H1 (cell line): ENCODE data around the gene RSF1. TPM values are rescaled to one million over a fixed set of nuclear protein-coding genes. Genes with fewer than 3 reads are reported as not detected.

ENCODE experiments used
- CTCF ChIA-PET: fragments of 300-600 bp; sonication (Branson Sonifier 250); formaldehyde crosslinking; loops from one replicate; lab custom pipeline; 2021; ENCODE audit not compliant: partially characterized antibody; lab: Charles Lee
- POLR2A ChIA-PET: fragments of 300-600 bp; sonication (Branson Sonifier 250); formaldehyde crosslinking; loops from one replicate; lab custom pipeline; 2021; ENCODE audit warnings: inconsistent platforms; ENCODE audit not compliant: partially characterized antibody; lab: Charles Lee
- DNase-seq, 2 experiments: peaks; one replicate each; pipeline versions ENCODE4 v3.0.0 to v3.0.0-alpha.2; 2010 to 2022; ENCODE audit warnings: low spot score in 2 of 2, low read depth in 1 of 2, mixed read lengths in 1 of 2
- FAIRE-seq: peaks from 2 replicates; lab custom pipeline; 2011; peaks lifted over from hg19 to GRCh38; lab: Jason Lieb, UNC
- H2AFZ ChIP-seq: 2 replicates; pipeline ENCODE4 v1.8.1; 2012; ENCODE audit warnings: low read length, inconsistent platforms
- H2AK5ac ChIP-seq: 2 replicates; pipeline ENCODE4 v1.6.1; 2013; ENCODE audit warnings: low read depth, low read length
- H2BK120ac ChIP-seq: replicated peaks from 2 replicates; pipeline ENCODE3; 2013; ENCODE audit warnings: low read depth, low read length, inconsistent platforms
- H2BK12ac ChIP-seq: 2 replicates; pipeline ENCODE4 v1.6.1; 2013; ENCODE audit warnings: low read depth, low read length
- H2BK15ac ChIP-seq: 2 replicates; pipeline ENCODE4 v1.6.1; 2013; ENCODE audit warnings: low read length
- H2BK20ac ChIP-seq: 2 replicates; pipeline ENCODE4 v1.6.1; 2013; ENCODE audit warnings: low read length
- H2BK5ac ChIP-seq: 2 replicates; pipeline ENCODE4 v1.6.1; 2013; ENCODE audit warnings: low read depth, low read length
- H3K14ac ChIP-seq: 2 replicates; pipeline ENCODE4 v1.6.1; 2013; ENCODE audit warnings: inconsistent platforms; ENCODE audit not compliant: insufficient read length
- H3K18ac ChIP-seq: 2 replicates; pipeline ENCODE4 v1.6.1; 2013; ENCODE audit warnings: low read length; ENCODE audit errors: extremely low read depth
- H3K23ac ChIP-seq: 2 replicates; pipeline ENCODE4 v1.6.1; 2013; ENCODE audit warnings: inconsistent platforms; ENCODE audit not compliant: insufficient read length
- H3K23me2 ChIP-seq: 2 replicates; pipeline ENCODE4 v1.6.1; 2013; ENCODE audit warnings: low read depth, low read length
- H3K27ac ChIP-seq: 2 replicates; pipeline ENCODE4 v1.6.1; 2011; ENCODE audit warnings: low read depth, low read length, inconsistent platforms
- H3K27me3 ChIP-seq, 4 experiments: replicated peaks in 1 of 4; 1 replicate in 1 of 4; 2 replicates in 3 of 4; pipeline versions ENCODE4 v1.6.1 to v1.8.1; 2011 to 2013; ENCODE audit warnings: low read length in 3 of 4, mild to moderate bottlenecking in 3 of 4, inconsistent platforms in 2 of 4, mixed read lengths in 2 of 4, moderate library complexity in 1 of 4; ENCODE audit not compliant: control insufficient read depth in 3 of 4, insufficient read depth in 3 of 4; ENCODE audit errors: extremely low read depth in 1 of 4
- H3K36me3 ChIP-seq, 4 experiments: 2 replicates each; pipeline versions ENCODE4 v1.6.1 to v1.8.1; 2011 to 2013; ENCODE audit warnings: mild to moderate bottlenecking in 4 of 4, low read length in 3 of 4, moderate library complexity in 2 of 4, control low read depth in 1 of 4, inconsistent platforms in 1 of 4; ENCODE audit not compliant: insufficient read depth in 4 of 4, control insufficient read depth in 2 of 4
- H3K4ac ChIP-seq: replicated peaks from 2 replicates; pipeline ENCODE3; 2013; ENCODE audit warnings: low read length, low read depth, mixed read lengths, inconsistent platforms; ENCODE audit not compliant: insufficient read length
- H3K4me1 ChIP-seq, 4 experiments: replicated peaks in 1 of 4; 1 replicate in 1 of 4; 2 replicates in 3 of 4; pipeline versions ENCODE4 v1.6.1 to v1.8.1; 2011 to 2013; ENCODE audit warnings: low read length in 3 of 4, inconsistent platforms in 2 of 4, mixed read lengths in 1 of 4; ENCODE audit not compliant: insufficient read depth in 4 of 4, control insufficient read depth in 3 of 4
- H3K4me2 ChIP-seq, 2 experiments: 2 replicates each; pipeline versions ENCODE4 v1.6.1 to v1.8.1; 2011 to 2013; ENCODE audit warnings: low read depth in 2 of 2, low read length in 2 of 2, control low read depth in 1 of 2, inconsistent platforms in 1 of 2, mild to moderate bottlenecking in 1 of 2; ENCODE audit not compliant: insufficient read depth in 1 of 2
- H3K4me3 ChIP-seq, 4 experiments: fragments of 200-600, 300-600 bp in 1 of 4; sonication (generic), shearing (Covaris generic), sonication (Bioruptor Twin) in 1 of 4; 2 replicates each; pipeline versions ENCODE4 v1.5.1 to v1.8.1; 2011 to 2016; ENCODE audit warnings: low read length in 4 of 4, low read depth in 3 of 4, control low read depth in 2 of 4, inconsistent platforms in 2 of 4, mild to moderate bottlenecking in 2 of 4, mixed read lengths in 1 of 4, moderate library complexity in 1 of 4; ENCODE audit not compliant: insufficient read depth in 2 of 4; ENCODE audit errors: extremely low read depth in 1 of 4
- H3K56ac ChIP-seq: replicated peaks from 2 replicates; pipeline ENCODE3; 2013; ENCODE audit warnings: low read depth, mild to moderate bottlenecking, mixed read lengths, low read length, inconsistent platforms; ENCODE audit not compliant: insufficient read length
- H3K79me1 ChIP-seq: 2 replicates; pipeline ENCODE4 v1.6.1; 2013; ENCODE audit warnings: low read depth, low read length, control low read depth
- H3K79me2 ChIP-seq, 2 experiments: 2 replicates each; pipeline versions ENCODE4 v1.6.1 to v1.8.1; 2012 to 2013; ENCODE audit warnings: low read length in 2 of 2, mild to moderate bottlenecking in 2 of 2, inconsistent platforms in 1 of 2; ENCODE audit not compliant: insufficient read depth in 2 of 2, control insufficient read depth in 1 of 2
- H3K9ac ChIP-seq, 4 experiments: replicated peaks in 1 of 4; 1 replicate in 1 of 4; 2 replicates in 3 of 4; pipeline versions ENCODE4 v1.6.1 to v1.8.1; 2011 to 2013; ENCODE audit warnings: low read depth in 3 of 4, low read length in 3 of 4, control low read depth in 2 of 4, mild to moderate bottlenecking in 2 of 4, moderate library complexity in 2 of 4, inconsistent platforms in 1 of 4; ENCODE audit errors: extremely low read depth in 1 of 4
- H3K9me3 ChIP-seq, 2 experiments: 2 replicates each; pipeline versions ENCODE4 v1.6.1 to v1.8.1; 2012 to 2013; ENCODE audit warnings: mild to moderate bottlenecking in 2 of 2, moderate library complexity in 2 of 2, control low read depth in 1 of 2, inconsistent platforms in 1 of 2, low read depth in 1 of 2, low read length in 1 of 2, mixed read lengths in 1 of 2; ENCODE audit not compliant: insufficient read depth in 2 of 2
- H4K20me1 ChIP-seq, 2 experiments: replicated peaks in 1 of 2; 2 replicates each; pipeline versions ENCODE3 to v1.8.1; 2011 to 2013; ENCODE audit warnings: inconsistent platforms in 2 of 2, low read length in 2 of 2, mild to moderate bottlenecking in 1 of 2; ENCODE audit not compliant: insufficient read depth in 2 of 2, control insufficient read depth in 1 of 2
- H4K5ac ChIP-seq: 2 replicates; pipeline ENCODE4 v1.6.1; 2013; ENCODE audit warnings: low read length, low read depth, mixed read lengths, inconsistent platforms; ENCODE audit not compliant: insufficient read length
- H4K8ac ChIP-seq: 2 replicates; pipeline ENCODE4 v1.8.0; 2013; ENCODE audit warnings: mild to moderate bottlenecking, moderate library complexity, low read length, inconsistent platforms; ENCODE audit not compliant: insufficient read depth; ENCODE audit errors: extremely low read depth
- H4K91ac ChIP-seq: replicated peaks from 2 replicates; pipeline ENCODE3; 2013; ENCODE audit warnings: low read length, mixed read lengths, inconsistent platforms; ENCODE audit not compliant: insufficient read length
- CBX8 ChIP-seq: fragments of 300-800, 300-1000 bp; sonication (generic); IDR thresholded peaks from 2 replicates; pipeline ENCODE4 v1.7.1; 2016; ENCODE audit warnings: low read depth, low read length, borderline replicate concordance
- CREB1 ChIP-seq: IDR thresholded peaks from 2 replicates; pipeline ENCODE4 v1.6.1; 2012; ENCODE audit warnings: inconsistent platforms
- EZH2 ChIP-seq: fragments of 200-600 bp; sonication (generic); IDR thresholded peaks from 2 replicates; pipeline ENCODE4 v1.7.1; 2012; ENCODE audit warnings: low read depth, mild to moderate bottlenecking, moderate library complexity, low read length, inconsistent platforms; ENCODE audit not compliant: severe bottlenecking
- FOSL1 ChIP-seq: IDR thresholded peaks from 2 replicates; pipeline ENCODE4 v1.6.1; 2011; ENCODE audit warnings: mild to moderate bottlenecking, low read depth, low read length, moderate library complexity; ENCODE audit not compliant: insufficient read depth
- HDAC2 ChIP-seq, 2 experiments: fragments of 300-600 bp in 1 of 2; sonication (generic) in 1 of 2; IDR thresholded peaks; 2 replicates each; pipeline ENCODE4 v1.6.1; 2011 to 2012; ENCODE audit warnings: low read depth in 2 of 2, low read length in 2 of 2, mild to moderate bottlenecking in 2 of 2, moderate library complexity in 2 of 2, borderline replicate concordance in 1 of 2, inconsistent platforms in 1 of 2
- MAFK ChIP-seq: IDR thresholded peaks from 2 replicates; pipeline ENCODE4 v1.6.1; 2012; ENCODE audit warnings: low read depth, mild to moderate bottlenecking, improper control_type of control experiment, low read length
- RXRA ChIP-seq: IDR thresholded peaks from 2 replicates; pipeline ENCODE4 v1.6.1; 2011; ENCODE audit warnings: low read depth, mild to moderate bottlenecking, low read length, moderate library complexity; ENCODE audit not compliant: insufficient read depth
- SIRT6 ChIP-seq: IDR thresholded peaks from one replicate; pipeline ENCODE4 v1.7.1; 2012; ENCODE audit warnings: low read length, inconsistent platforms
- SP1 ChIP-seq: IDR thresholded peaks from 2 replicates; pipeline ENCODE4 v1.6.1; 2011; ENCODE audit warnings: low read depth, low read length
- SUZ12 ChIP-seq: fragments of 200-600 bp; sonication (generic); IDR thresholded peaks from 2 replicates; pipeline ENCODE4 v1.6.1; 2012; ENCODE audit warnings: mild to moderate bottlenecking, inconsistent platforms, low read length, moderate library complexity, mixed read lengths
- WGBS, 2 experiments: shearing (Covaris generic) in 1 of 2; methylation state at CpG; one replicate each; pipeline versions ENCODE4 v1.1.6 to v1.1.7; 2013 to 2015; ENCODE audit warnings: low lambda C conversion rate in 2 of 2, mixed read lengths in 2 of 2, inconsistent platforms in 1 of 2, low coverage in 1 of 2, missing lambda C conversion rate in 1 of 2; ENCODE audit not compliant: insufficient replicate concordance in 2 of 2, insufficient coverage in 1 of 2, insufficient read length in 1 of 2; ENCODE audit errors: extremely low coverage in 1 of 2, missing lambda C conversion rate in 1 of 2; 5-methylcytosine and 5-hydroxymethylcytosine counted together
- polyA plus RNA-seq, 7 experiments: library from polyadenylated mRNA; depleted of rRNA in 3 of 7; stranded (reverse) in 5 of 7; unstranded in 2 of 7; fragments of >200 nt in 5 of 7; fragments of 200-250 nt in 2 of 7; gene quantifications; 1 replicate in 5 of 7; 2 replicates in 1 of 7; 4 replicates in 1 of 7; pipeline versions ENCODE4 v1.2.1 to v1.2.3, GENCODE V29; 2011 to 2013; ENCODE audit warnings: missing spikeins in 2 of 7, mixed read lengths in 2 of 7
- total RNA-seq: library from RNA; stranded (reverse); fragmentation: NEBNext Ultra II Directional; extraction: Animal tissue kit (Norgen Biotek cat#: 25700); gene quantifications from 2 replicates; pipeline ENCODE4 v1.2.1, GENCODE V29; 2021
- TF ChIP-seq, protein P1 (sequence below): IDR thresholded peaks from 2 replicates; pipeline ENCODE4 v1.6.1; 2012; ENCODE audit warnings: inconsistent platforms

Gene RSF1
- total and polyA plus RNA-seq, 2 of the 8 experiments (the other 6 are each of a cell fraction or from before 2014, with no cell fraction given) = 17.8 to 87.9 TPM

DNA sequence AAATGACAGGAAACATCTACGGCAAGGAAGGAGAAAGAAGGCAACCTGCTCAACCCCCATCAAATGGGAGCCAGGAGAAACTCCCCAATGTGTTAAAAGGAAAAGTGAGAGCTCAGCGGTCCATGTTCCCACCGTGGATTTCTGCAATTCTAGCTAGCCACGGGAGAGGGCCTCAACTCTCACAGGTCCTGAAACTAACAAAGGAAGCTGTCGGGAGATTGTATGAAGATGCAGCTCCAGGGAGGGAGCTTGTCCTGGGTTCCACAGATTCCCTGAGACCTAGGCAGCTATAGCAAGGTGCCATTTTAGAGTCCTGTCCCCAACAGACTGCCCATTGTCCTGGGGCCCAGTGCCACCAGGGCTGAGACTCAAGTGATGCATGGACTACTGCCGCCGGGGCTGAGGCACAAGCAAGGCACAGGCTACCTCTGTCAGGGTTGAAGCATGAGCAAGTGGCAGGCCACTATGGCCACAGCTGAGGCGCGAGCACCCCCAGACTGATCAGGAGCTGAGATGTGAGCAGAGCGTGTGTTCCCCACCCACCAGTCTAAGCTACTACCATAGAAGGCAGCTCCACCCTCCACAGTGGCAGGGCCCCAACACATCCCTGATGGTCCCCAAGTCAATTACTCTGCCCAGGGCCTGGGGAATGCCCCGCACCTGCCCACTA lies 31.3 kb downstream of the RSF1 start:
- H3K4me2 ChIP-seq = no peak overlapping the region
- H3K14ac ChIP-seq = no peak overlapping the region
- H3K18ac ChIP-seq = no peak overlapping the region
- 0 out of 2 replicates have a peak overlapping the region, but pooled peaks have one; percentile 8 for H3K27ac ChIP-seq
- peaks cover 0 to 8% (median 3%) of the 10 kb centered on the region in 4 experiments; a peak in 5 of 7 replicates for H3K4me1 ChIP-seq
- H4K5ac ChIP-seq = no peak overlapping the region
- peaks cover 0 to 17% (median 6%) of the 10 kb centered on the region in 4 experiments; a peak in 4 of 8 replicates for H3K36me3 ChIP-seq
- 0 out of 2 replicates have a peak overlapping the region, but pooled peaks have one; percentile 12 for H2BK5ac ChIP-seq
- no peak overlapping the region for H3K4me3 ChIP-seq
- 86% methylated on average over 11 of the region's 11 CpGs; no CpG with 5 or more reads in 1 of the 2 experiments for WGBS, 2 experiments
- H2AK5ac ChIP-seq = peak overlapping the region; percentile 39; the same call in 1 of the 2 replicates
- 0 out of 2 replicates have a peak overlapping the region, but pooled peaks have one; percentile 4 for H2BK12ac ChIP-seq
- H2AFZ ChIP-seq = no peak overlapping the region
- H4K8ac ChIP-seq = no peak overlapping the region
- POLR2A ChIA-PET = interaction anchor here (1.4 kb wide), 1 partner anchor 32 kb away, joined by 3 read pairs; no protein-coding TSS in a partner anchor
- DNase-seq (no peak), FAIRE-seq (no peak)
- H3K79me2 ChIP-seq = peaks cover 18 to 95% of the 10 kb centered on the region in 2 experiments
- H4K20me1 ChIP-seq = peaks cover 12 to 21% of the 10 kb centered on the region in 2 experiments
- H3K56ac ChIP-seq = no peak overlapping the region
- H3K79me1 ChIP-seq = peaks cover 7% of the 10 kb centered on the region
- no peak overlapping the region for H4K91ac ChIP-seq
- no peak overlapping the region for H3K9ac ChIP-seq
- no peak overlapping the region for H2BK20ac ChIP-seq
- H3K4ac ChIP-seq = no peak overlapping the region
- no peaks in the 10 kb centered on the region for H3K23me2 ChIP-seq
- CTCF ChIA-PET = interaction anchor here (0.6 to 2.5 kb wide), 10 partner anchors 7 to 205 kb away, joined by 3 to 11 read pairs (median 4); partner anchors contain the start of genes INTS4 and RSF1
- H2BK15ac ChIP-seq = no peak overlapping the region
- peaks cover 16 to 17% of the 10 kb centered on the region in 2 experiments for H3K9me3 ChIP-seq
- no peak overlapping the region for H2BK120ac ChIP-seq
- H3K27me3 ChIP-seq = no peaks in the 10 kb centered on the region
- no peak overlapping the region for H3K23ac ChIP-seq
- TF ChIP-seq CBX8 (no peak), SP1 (no peak), RXRA (no peak), MAFK (no peak), FOSL1 (no peak), CREB1 (no peak), SIRT6 (no peak), HDAC2 (IDR thresholded peaks at IDR 0.05; ENCODE audit: borderline replicate concordance in 1 of 2, low read depth in 2 of 2, low read length in 2 of 2) (no peak), SUZ12 (no peak), EZH2 (no peak)
- TF ChIP-seq, protein P1, sequence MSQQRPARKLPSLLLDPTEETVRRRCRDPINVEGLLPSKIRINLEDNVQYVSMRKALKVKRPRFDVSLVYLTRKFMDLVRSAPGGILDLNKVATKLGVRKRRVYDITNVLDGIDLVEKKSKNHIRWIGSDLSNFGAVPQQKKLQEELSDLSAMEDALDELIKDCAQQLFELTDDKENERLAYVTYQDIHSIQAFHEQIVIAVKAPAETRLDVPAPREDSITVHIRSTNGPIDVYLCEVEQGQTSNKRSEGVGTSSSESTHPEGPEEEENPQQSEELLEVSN = no peak
